H1 (cell line): ENCODE results near the gene HS2ST1.

Source experiments
- CEBPB ChIP-seq: IDR thresholded peaks from 2 replicates; pipeline ENCODE4 v1.6.1; 2012; ENCODE audit warnings: low read depth, low read length
- MAX ChIP-seq: IDR thresholded peaks from 2 replicates; pipeline ENCODE4 v1.6.1; 2012; ENCODE audit warnings: inconsistent platforms
- POLR2A ChIP-seq, 2 experiments: IDR thresholded peaks; 1 replicate in 1 of 2; 2 replicates in 1 of 2; pipeline ENCODE4 v1.6.1; 2011; ENCODE audit warnings: low read depth in 2 of 2, low read length in 2 of 2, mild to moderate bottlenecking in 2 of 2; ENCODE audit errors: control extremely low read depth in 1 of 2
- POLR2AphosphoS5 ChIP-seq: IDR thresholded peaks from 2 replicates; pipeline ENCODE4 v1.6.1; 2011; ENCODE audit warnings: low read depth, low read length
- RNF2 ChIP-seq: fragments of 200-900, 300-1000 bp; sonication (generic); IDR thresholded peaks from 2 replicates; pipeline ENCODE4 v1.7.1; 2016; ENCODE audit warnings: borderline replicate concordance, low read depth, mild to moderate bottlenecking, antibody characterized with exemption, low read length; ENCODE audit not compliant: poor library complexity, severe bottlenecking; ENCODE audit errors: missing control alignments
- SP1 ChIP-seq: IDR thresholded peaks from 2 replicates; pipeline ENCODE4 v1.6.1; 2011; ENCODE audit warnings: low read depth, low read length

- TF ChIP-seq MAX, result no peak
- no peak for TF ChIP-seq POLR2AphosphoS5
- TF ChIP-seq SP1, result no peak
- TF ChIP-seq CEBPB, result no peak
- no peak for TF ChIP-seq RNF2
- TF ChIP-seq POLR2A (IDR thresholded peaks at IDR 0.05; ENCODE audit: control extremely low read depth in 1 of 2, low read depth in 2 of 2, low read length in 2 of 2), result no peak
These were observed 14.4 kb downstream of the HS2ST1 start for GRCh38 chr1:86928819-86929218.
